ENCODE data around the gene TFCP2L1. TPM values are rescaled to one million over a fixed set of nuclear protein-coding genes. Genes with fewer than 3 reads are reported as not detected.

TFCP2L1 gene
- total RNA-seq, 1 donor from 2014 or later = not detected

DNA sequence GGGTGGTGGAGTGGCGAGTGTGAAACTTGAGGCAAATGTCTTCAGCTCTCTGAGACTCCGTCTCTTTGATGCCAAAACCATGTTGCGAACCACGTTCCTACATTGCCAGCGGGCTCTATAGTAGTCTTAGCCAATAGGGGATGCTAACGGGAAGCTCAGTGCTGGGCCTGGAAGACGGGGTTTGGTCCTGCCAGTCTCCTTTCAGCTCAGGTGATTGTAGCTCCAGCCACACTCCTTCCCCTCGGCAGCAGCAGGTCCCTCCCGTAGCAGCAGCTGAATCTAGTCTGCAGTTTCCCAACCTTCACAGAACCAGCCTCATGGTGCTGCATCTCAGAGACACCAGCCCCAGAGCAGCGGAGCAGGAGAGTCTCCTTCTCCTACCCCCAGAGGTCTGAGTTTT lies 109.7 kb downstream of the TFCP2L1 start:
- no peaks in the 10 kb centered on the region for H3K4me1 Mint-ChIP-seq
- no peak for DNase-seq
- intact Hi-C loops (cut with micrococcal nuclease) = no loop called here
- no peak overlapping the region for H3K4me3 Mint-ChIP-seq
- H3K9me3 Mint-ChIP-seq = peaks cover 7% of the 10 kb centered on the region
- no peaks in the 10 kb centered on the region for H3K36me3 Mint-ChIP-seq (ENCODE audit: low read depth)
- H3K27ac Mint-ChIP-seq = no peak overlapping the region
- H3K27me3 Mint-ChIP-seq = no peaks in the 10 kb centered on the region

DNA sequence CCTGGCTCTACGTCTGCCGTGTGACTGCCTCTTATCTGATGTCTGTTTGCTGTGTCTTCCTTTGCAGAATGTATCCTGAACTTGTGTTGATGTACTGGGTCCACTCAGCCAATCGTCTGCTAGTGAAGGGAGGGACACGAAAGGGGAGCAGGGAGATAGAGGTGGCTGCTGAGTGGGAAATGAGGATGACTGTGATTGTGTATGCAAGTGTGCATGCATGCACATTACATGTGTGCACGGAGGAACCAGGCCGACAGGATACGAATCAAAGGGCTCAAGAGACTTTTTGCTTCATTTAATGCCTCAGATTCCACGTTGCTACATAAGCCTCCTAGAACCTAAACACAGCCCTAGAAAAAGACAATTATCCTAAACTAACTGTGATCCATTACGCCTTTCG lies 111.2 kb downstream of the TFCP2L1 start:
- no peaks in the 10 kb centered on the region for H3K4me1 Mint-ChIP-seq
- no peak for DNase-seq
- no peaks in the 10 kb centered on the region for H3K36me3 Mint-ChIP-seq (ENCODE audit: low read depth)
- intact Hi-C loops (cut with micrococcal nuclease) = no loop called here
- no peak overlapping the region for H3K4me3 Mint-ChIP-seq
- no peaks in the 10 kb centered on the region for H3K27me3 Mint-ChIP-seq
- peaks cover 7% of the 10 kb centered on the region for H3K9me3 Mint-ChIP-seq
- no peak overlapping the region for H3K27ac Mint-ChIP-seq

DNA sequence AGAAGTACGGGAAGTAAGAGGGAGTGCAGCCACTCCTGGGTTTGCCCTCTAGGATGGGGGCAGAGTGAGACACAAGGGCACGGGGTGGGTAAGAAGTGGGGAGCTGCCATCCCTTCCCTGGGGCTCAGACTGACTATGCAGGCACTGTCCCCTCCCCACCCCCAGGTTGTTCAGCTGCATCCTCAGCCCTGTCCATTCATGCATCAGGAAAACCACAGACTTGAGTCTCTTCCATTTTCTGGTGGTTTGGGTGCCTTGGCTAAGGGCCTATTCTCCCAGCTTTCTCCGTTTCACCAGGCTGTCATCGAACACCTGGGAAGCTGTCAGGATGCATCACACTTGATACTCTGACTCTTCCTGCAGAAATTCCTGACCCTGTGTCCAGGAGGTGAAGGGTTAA lies 111.9 kb downstream of the TFCP2L1 start:
- no peaks in the 10 kb centered on the region for H3K27me3 Mint-ChIP-seq
- no peaks in the 10 kb centered on the region for H3K36me3 Mint-ChIP-seq (ENCODE audit: low read depth)
- intact Hi-C loops (cut with micrococcal nuclease) = no loop called here
- no peak for DNase-seq
- no peak overlapping the region for H3K27ac Mint-ChIP-seq
- H3K4me3 Mint-ChIP-seq = no peak overlapping the region
- H3K9me3 Mint-ChIP-seq = peaks cover 7% of the 10 kb centered on the region
- H3K4me1 Mint-ChIP-seq = no peaks in the 10 kb centered on the region

DNA sequence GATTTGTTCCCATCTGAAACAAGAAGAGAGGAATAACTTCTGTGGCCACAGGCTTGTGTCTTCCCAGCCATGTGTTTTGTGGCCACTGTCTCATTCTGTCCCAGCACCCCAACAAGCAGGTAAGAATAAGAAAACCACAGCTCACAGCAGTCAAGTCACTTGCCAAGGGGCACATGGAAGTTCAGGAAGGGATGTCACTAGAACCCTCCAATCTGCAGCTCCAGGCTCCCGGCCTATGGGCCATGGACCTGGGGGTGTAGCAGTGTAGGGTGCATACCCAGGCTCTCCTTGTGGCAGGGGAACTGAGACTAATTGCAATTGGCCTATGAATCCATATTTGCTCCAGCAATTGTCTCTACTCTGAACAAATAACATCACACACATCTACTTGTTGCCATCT lies 112.5 kb downstream of the TFCP2L1 start:
- DNase-seq = no peak
- H3K4me3 Mint-ChIP-seq = no peak overlapping the region
- no peak overlapping the region for H3K27ac Mint-ChIP-seq

DNA sequence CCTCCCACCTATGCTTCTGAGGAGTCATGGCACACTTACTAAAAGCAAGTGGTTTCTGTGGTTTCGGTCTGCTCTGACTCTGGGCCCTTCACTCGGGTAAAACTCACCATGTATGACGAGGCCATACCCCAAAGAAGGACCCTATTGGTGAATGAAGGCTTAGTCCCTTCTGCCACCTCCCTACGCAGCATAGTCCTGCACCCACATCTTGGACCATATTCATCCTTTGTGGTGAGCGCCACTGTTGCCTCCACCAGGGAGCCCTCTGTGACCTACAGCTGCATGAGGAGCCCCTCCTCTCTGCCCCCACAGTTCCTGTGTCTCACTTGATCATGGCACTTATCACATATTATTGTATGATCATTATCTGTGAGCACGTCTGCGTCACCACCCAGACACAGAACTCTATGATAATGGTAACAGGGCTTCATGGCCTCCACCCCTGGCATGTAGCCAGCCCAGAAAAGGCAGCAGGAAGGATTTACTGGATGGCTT lies 113.3 kb downstream of the TFCP2L1 start:
- Mint-ChIP-seq H3K4me3 (no peak overlapping the region), H3K27me3 (no peaks in the 10 kb centered on the region), H3K4me1 (no peaks in the 10 kb centered on the region), H3K27ac (no peak overlapping the region), H3K9me3 (peaks cover 7% of the 10 kb centered on the region), H3K36me3 (ENCODE audit: low read depth) (no peaks in the 10 kb centered on the region)
- intact Hi-C loops (cut with micrococcal nuclease) = no loop called here
- DNase-seq = no peak

More for the DNA sequence above, 112.5 kb downstream of the TFCP2L1 start:
- Mint-ChIP-seq H3K9me3 (peaks cover 7% of the 10 kb centered on the region), H3K27me3 (no peaks in the 10 kb centered on the region), H3K36me3 (ENCODE audit: low read depth) (no peaks in the 10 kb centered on the region), H3K4me1 (no peaks in the 10 kb centered on the region)
- intact Hi-C loops (cut with micrococcal nuclease) = no loop called here

DNA sequence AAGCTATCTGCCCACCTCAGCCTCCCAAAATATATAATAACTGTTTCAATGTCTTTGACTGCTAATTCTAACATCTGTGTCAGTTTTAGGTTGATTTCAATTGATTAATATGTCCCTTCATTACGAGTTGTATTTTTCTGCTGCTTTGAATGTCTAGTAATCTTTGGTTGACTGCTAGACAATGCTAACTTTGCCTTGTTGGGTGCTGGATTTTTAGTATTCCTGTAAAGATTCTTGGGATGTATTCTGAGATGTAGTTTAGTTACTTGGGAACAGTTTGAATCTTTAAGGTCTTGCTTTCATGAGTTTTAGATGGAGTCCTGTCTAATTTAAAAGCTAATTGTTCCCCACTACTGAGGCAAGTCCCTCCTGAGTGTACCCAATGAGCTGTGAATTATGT lies 114.4 kb downstream of the TFCP2L1 start:
- no peaks in the 10 kb centered on the region for H3K27me3 Mint-ChIP-seq
- no peak overlapping the region for H3K4me3 Mint-ChIP-seq
- no peaks in the 10 kb centered on the region for H3K4me1 Mint-ChIP-seq
- peaks cover 7% of the 10 kb centered on the region for H3K9me3 Mint-ChIP-seq
- intact Hi-C loops (cut with micrococcal nuclease) = no loop called here
- H3K36me3 Mint-ChIP-seq (ENCODE audit: low read depth) = no peaks in the 10 kb centered on the region
- no peak overlapping the region for H3K27ac Mint-ChIP-seq
- no peak for DNase-seq

DNA sequence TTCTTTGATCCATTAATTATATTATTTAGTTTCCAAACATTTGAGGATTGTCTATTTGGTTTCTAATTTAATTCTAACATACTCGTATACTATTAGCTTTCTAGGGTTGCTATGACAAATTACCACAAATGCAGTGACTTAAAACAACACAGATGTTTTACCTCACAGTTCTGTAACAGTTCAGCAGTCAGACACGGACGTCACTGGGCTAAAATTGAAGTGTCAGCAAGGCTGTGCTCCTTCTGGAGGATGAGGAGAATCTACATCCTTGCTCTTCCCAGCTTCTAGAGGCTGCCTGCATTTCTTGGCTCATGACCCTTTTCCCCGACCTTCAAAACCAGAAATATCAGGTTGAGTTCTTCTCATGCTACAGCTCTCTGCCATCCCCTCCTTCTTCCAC lies 117.6 kb downstream of the TFCP2L1 start:
- no peaks in the 10 kb centered on the region for H3K27me3 Mint-ChIP-seq
- H3K9me3 Mint-ChIP-seq = peaks cover 7% of the 10 kb centered on the region
- H3K4me1 Mint-ChIP-seq = no peaks in the 10 kb centered on the region
- no peaks in the 10 kb centered on the region for H3K36me3 Mint-ChIP-seq (ENCODE audit: low read depth)
- H3K4me3 Mint-ChIP-seq = no peak overlapping the region
- DNase-seq = no peak
- intact Hi-C loops (cut with micrococcal nuclease) = no loop called here
- H3K27ac Mint-ChIP-seq = no peak overlapping the region

Other genes starting within 250 kb of the TFCP2L1 start
- gene RNU4ATAC, start 245.7 kb upstream of the TFCP2L1 start, total RNA-seq = not detected in 2 replicates